Nephron (organoid): Measurements from ENCODE around the gene MTA1.

Experiments used
- H3K27ac Mint-ChIP-seq, 3 experiments: 2 replicates each; pipeline ENCODE4 v1.8.0; 2020; ENCODE audit warnings: mixed read lengths in 3 of 3, mild to moderate bottlenecking in 2 of 3, moderate library complexity in 1 of 3
- H3K27me3 Mint-ChIP-seq: 2 replicates; pipeline ENCODE4 v1.8.0; 2021; ENCODE audit warnings: low read depth, mild to moderate bottlenecking, moderate library complexity, mixed read lengths
- H3K36me3 Mint-ChIP-seq: 2 replicates; pipeline ENCODE4 v1.8.0; 2020; ENCODE audit warnings: low read depth, mixed read lengths
- H3K4me1 Mint-ChIP-seq: 2 replicates; pipeline ENCODE4 v1.8.0; 2020; ENCODE audit warnings: mixed read lengths
- H3K4me3 Mint-ChIP-seq, 3 experiments: 2 replicates each; pipeline ENCODE4 v1.8.0; 2020; ENCODE audit warnings: mild to moderate bottlenecking in 3 of 3, mixed read lengths in 3 of 3, moderate library complexity in 2 of 3
- H3K9me3 Mint-ChIP-seq: 2 replicates; pipeline ENCODE4 v1.8.0; 2020; ENCODE audit warnings: mixed read lengths
- CTCF ChIP-seq, 3 experiments: fragments of 200-600 bp; sonication (generic); IDR thresholded peaks; one replicate each; pipeline ENCODE4 v1.5.0; 2021; ENCODE audit warnings: antibody characterized with exemption in 3 of 3; ENCODE audit not compliant: unreplicated experiment in 3 of 3

The MTA1 gene

GRCh38 chr14:105460616-105461015 lies 41.0 kb downstream of the MTA1 start:
- H3K27ac Mint-ChIP-seq: no peak overlapping the region
- H3K9me3 Mint-ChIP-seq: no peaks in the 10 kb centered on the region
- H3K4me1 Mint-ChIP-seq: no peaks in the 10 kb centered on the region
- H3K36me3 Mint-ChIP-seq: peaks cover 15% of the 10 kb centered on the region
- no peak overlapping the region for H3K4me3 Mint-ChIP-seq
- no peak for TF ChIP-seq CTCF (IDR thresholded peaks at IDR 0.05; ENCODE audit: unreplicated experiment in 3 of 3)
- H3K27me3 Mint-ChIP-seq: no peaks in the 10 kb centered on the region

- peaks cover 14% of the 10 kb centered on the region for H3K36me3 Mint-ChIP-seq
- no peaks in the 10 kb centered on the region for H3K4me1 Mint-ChIP-seq
- no peaks in the 10 kb centered on the region for H3K9me3 Mint-ChIP-seq
- no peaks in the 10 kb centered on the region for H3K27me3 Mint-ChIP-seq
- no peak overlapping the region for H3K27ac Mint-ChIP-seq
- no peak overlapping the region for H3K4me3 Mint-ChIP-seq
- no peak for TF ChIP-seq CTCF (IDR thresholded peaks at IDR 0.05; ENCODE audit: unreplicated experiment in 3 of 3)
These were observed 42.3 kb downstream of the MTA1 start for GRCh38 chr14:105461903-105462302.

GRCh38 chr14:105464501-105464900 lies 44.9 kb downstream of the MTA1 start:
- no peak overlapping the region for H3K27ac Mint-ChIP-seq
- TF ChIP-seq CTCF (IDR thresholded peaks at IDR 0.05; ENCODE audit: unreplicated experiment in 3 of 3): no peak
- no peaks in the 10 kb centered on the region for H3K4me1 Mint-ChIP-seq
- no peak overlapping the region for H3K4me3 Mint-ChIP-seq
- no peaks in the 10 kb centered on the region for H3K27me3 Mint-ChIP-seq
- peaks cover 14% of the 10 kb centered on the region for H3K36me3 Mint-ChIP-seq
- no peaks in the 10 kb centered on the region for H3K9me3 Mint-ChIP-seq

- H3K27ac Mint-ChIP-seq: no peak overlapping the region
- H3K9me3 Mint-ChIP-seq: no peaks in the 10 kb centered on the region
- no peaks in the 10 kb centered on the region for H3K4me1 Mint-ChIP-seq
- H3K27me3 Mint-ChIP-seq: no peaks in the 10 kb centered on the region
- peaks cover 14% of the 10 kb centered on the region for H3K36me3 Mint-ChIP-seq
- TF ChIP-seq CTCF (IDR thresholded peaks at IDR 0.05; ENCODE audit: unreplicated experiment in 3 of 3): no peak
- no peak overlapping the region for H3K4me3 Mint-ChIP-seq
These were observed 45.8 kb downstream of the MTA1 start for GRCh38 chr14:105465209-105466031.

GRCh38 chr14:105466531-105467248 lies 47.1 kb downstream of the MTA1 start:
- H3K27me3 Mint-ChIP-seq: no peaks in the 10 kb centered on the region
- no peak overlapping the region for H3K4me3 Mint-ChIP-seq

More at GRCh38 chr14:105466531-105467248, 47.1 kb downstream of the MTA1 start:
- H3K4me1 Mint-ChIP-seq: no peaks in the 10 kb centered on the region
- TF ChIP-seq CTCF (IDR thresholded peaks at IDR 0.05; ENCODE audit: unreplicated experiment in 3 of 3): no peak
- peaks cover 10% of the 10 kb centered on the region for H3K36me3 Mint-ChIP-seq
- H3K9me3 Mint-ChIP-seq: no peaks in the 10 kb centered on the region
- H3K27ac Mint-ChIP-seq: no peak overlapping the region
